GM19240 (cell line): ENCODE measurements around the gene TBC1D22A.

ENCODE experiments used
- DNase-seq: peaks from one replicate; pipeline ENCODE4 v3.0.0; 2011; ENCODE audit warnings: low spot score; ENCODE audit not compliant: insufficient read length

Gene TBC1D22A

GRCh38 chr22:47176573-47177333 is 414.3 kb downstream of the TBC1D22A start:
- no peak for DNase-seq

DNA sequence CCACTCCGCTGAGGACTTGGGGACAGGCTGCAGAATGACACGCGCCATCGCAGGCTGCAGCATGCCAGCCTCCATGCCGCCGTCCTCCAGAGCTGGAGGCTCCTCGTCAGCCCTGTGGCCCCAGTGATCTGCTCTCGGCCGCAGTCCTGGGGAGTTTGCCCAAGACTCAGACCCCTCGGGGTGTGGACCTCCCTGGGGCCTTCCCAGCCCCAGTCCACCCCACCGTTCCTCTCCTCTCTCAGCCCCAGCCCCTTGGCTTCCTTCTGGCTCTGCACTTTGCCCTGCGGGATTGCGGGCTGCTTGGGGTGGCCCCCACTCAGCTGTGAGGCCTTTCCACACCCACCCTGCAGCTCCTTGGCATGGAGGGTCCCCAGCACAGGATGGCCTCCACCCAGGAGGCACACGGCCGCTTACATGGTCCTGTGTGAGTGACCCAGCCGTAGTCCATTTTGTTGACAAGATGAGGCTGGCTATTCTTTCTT is 414.9 kb downstream of the TBC1D22A start:
- DNase-seq: no peak

- DNase-seq: no peak
Observed at GRCh38 chr22:47178339-47178738, 415.9 kb downstream of the TBC1D22A start.

GRCh38 chr22:47180796-47181195 is 418.3 kb downstream of the TBC1D22A start:
- no peak for DNase-seq

DNA sequence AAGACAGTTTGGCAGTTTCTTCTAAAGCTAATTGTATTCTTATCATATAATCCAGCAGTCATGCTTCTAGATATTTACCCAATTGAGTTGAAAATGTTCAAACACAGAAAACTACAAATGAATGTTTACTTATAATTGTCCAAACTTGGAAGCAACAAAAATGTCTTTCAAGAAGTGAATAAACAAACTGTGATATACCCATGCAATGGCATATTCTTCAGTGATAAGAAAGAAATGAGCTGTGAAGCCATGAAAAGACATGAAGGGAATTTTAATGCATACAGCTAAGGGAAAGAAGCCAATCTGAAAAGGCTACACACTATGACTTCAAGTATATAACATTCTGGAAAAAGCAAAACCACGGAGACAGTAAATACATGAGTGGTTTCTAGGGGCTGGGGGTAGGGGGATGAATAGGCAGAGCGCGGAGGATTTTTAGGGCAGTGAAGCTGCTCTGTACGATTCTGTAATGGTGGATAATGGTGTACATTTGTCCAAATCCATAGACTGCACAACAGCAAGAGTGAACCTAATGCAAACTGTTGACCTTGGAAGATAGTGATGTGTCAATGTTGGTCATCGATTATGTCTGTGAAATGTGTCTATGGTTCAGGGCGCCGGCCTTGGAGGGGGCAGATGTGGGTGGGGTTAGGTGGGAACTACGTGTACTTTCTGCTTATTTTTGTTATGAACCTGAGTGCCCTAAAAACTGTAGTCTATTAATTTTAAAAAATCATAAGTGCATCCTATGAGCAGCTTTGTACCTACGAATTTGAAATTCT is 424.9 kb downstream of the TBC1D22A start:
- no peak for DNase-seq

GRCh38 chr22:47188261-47189055 is 426.0 kb downstream of the TBC1D22A start:
- no peak for DNase-seq

DNA sequence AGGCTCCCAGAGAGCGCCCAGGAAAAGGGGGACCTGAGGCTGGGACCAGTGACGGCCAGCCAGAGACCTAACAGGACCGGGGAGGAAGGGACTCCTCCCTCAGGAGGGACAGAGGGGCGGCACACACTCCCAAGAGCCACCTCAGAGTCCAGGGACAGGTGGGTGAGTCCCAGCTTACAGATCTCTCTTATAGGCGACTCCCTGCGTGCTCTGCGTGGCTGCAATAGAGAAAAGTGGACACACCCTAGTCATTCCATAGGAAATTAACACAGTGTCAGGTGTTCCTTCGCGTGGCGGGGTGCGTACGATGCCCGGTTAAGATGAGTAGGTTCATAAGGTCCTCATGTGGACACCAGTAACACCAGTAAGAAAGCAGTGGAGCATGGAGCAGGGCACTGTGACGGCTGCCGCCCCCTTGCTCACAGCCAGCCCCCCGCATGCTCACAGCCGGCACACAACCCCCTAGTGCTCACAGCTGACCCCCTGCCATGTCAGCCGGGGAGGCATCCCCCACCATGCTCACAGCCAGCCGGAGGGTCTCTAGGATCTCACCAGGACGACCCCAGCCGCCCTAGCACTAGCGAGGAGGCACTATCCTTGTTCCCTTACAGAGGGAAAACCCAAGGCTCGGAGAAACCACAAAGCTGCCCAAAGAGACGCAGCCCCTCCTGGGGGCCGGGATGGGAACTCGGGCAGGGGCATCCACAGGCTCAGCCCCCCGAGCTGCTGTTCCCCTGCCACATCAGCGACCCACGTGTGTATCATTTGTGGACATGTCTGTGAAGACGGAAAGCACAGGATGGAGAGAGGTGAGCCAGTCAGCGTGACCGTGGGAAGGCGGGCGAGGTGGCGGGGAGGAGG is 426.8 kb downstream of the TBC1D22A start:
- DNase-seq: no peak

DNA sequence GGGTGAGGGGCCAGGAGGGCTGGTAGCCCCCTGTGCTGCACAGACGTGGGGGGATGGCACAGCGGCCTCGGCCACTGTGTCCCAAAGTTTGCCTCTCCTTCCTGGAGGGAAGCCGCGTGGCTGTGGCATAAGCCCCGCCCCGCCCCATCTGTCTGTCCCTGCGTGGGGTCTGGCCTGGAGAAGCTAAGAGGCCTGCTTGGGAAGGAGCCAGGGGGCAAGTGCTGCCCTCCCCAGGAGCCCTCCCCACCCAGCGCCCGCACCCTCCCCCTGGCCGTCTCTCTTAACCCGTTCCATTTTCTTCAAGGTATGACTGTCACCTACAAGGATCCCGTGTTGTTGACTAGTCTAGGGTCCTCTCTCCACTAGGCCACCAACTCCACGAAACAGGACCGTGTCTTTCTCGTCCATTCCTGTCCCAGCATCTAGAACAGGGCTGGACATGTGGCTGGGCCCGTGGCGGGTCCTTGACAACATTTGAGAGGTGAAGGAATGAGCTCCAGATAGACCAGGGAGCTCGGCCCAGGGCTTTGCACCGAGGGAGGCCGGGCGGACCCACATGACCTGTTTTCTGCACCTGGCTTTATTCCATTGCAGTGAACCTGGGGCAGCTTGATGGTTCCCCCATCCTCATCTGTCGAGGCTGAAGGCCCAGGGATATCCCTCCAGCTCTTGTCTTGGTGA is 428.0 kb downstream of the TBC1D22A start:
- DNase-seq: no peak

- no peak for DNase-seq
Observed at GRCh38 chr22:47190957-47191670, 428.7 kb downstream of the TBC1D22A start.

GRCh38 chr22:47191671-47192650 is 429.5 kb downstream of the TBC1D22A start:
- DNase-seq: no peak

- no peak for DNase-seq
Observed at GRCh38 chr22:47192651-47193437, 430.4 kb downstream of the TBC1D22A start.

GRCh38 chr22:47193606-47194329 is 431.3 kb downstream of the TBC1D22A start:
- DNase-seq: no peak

DNA sequence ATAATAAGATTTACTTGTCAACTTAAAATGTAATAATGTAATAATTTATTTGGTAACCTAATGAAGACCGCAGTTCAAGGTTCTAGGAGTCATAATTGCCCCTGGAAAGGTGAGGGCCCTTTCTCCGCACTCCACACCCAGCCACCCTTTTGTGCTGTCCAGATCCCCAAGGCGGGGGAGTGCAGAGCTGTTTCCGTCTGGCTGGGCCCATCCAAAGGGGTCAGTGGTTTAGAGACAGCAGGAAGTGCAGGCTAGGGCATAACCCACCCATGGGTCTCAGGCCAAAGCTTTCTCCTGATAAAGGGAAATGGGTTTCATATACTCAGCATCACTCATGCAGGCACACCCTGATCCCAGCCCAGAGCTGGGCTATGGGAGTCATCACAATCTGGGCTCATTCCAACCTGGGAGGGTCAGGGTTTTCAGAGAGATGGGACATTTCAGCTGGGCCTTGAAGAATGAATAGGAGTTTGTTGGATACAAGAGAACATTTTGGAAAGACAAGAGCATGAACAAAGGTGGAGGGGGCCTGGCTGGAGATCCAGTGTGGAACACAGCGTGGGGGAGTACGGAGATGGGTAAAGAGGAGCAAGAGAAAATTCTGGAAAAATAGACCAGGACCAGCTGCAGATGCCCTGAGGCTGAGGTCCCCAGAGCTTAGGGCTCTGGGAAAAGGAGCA is 432.2 kb downstream of the TBC1D22A start:
- no peak for DNase-seq

GRCh38 chr22:47195156-47195483 is 432.7 kb downstream of the TBC1D22A start:
- no peak for DNase-seq

DNA sequence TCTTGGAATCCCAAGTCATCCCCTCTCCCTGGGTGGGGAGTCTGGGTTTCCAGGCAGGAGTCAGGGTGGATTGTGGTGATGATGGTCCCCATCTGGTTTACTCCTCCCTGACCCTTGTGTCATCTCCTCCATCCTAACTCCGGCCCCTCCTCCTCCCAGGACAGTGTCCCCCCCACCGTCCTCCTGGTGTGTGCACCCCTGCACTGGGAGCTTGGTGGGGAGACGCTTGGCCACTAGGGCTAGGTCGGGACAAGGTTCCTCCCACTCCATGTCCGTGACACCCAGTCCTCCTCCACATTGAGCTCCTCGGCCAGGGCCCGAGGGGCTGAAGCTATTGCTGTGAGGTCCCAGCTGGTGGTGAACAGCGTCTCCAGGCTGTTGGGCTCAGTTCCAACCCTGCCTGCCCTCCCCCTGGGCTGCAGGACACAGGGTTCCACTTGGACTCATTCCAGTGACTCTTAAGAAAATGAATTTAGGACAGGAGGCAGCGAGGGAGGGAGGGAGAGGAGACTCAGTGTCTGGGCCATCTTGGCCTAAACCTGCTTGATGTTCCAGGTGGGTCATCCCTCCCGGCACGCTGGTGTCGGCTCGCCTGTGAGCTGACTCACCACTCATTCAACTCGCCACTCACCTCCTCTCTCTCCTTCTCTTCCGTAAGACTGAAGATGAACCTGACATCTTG is 433.2 kb downstream of the TBC1D22A start:
- no peak for DNase-seq
